GM10248 (cell line): ENCODE results near the gene IFNW1.
"Not testable (repeated sequence)": the region's sequence is repeated elsewhere in the genome, so short reads cannot be mapped to it uniquely, and the experiment has no call there.

Source experiments
- CTCF ChIA-PET: fragments of 300-600 bp; sonication (Branson Sonifier 250); formaldehyde crosslinking; extraction: SDS; loops from one replicate; lab custom pipeline; 2021; ENCODE audit warnings: antibody characterized with exemption; lab: Yijun Ruan, JAX
- POLR2A ChIA-PET: fragments of 350-650 bp; sonication (Branson Sonifier 250); formaldehyde crosslinking; extraction: SDS; loops from one replicate; lab custom pipeline; 2020; ENCODE audit warnings: antibody characterized with exemption; lab: Yijun Ruan, JAX
- DNase-seq: peaks from one replicate; pipeline ENCODE4 v3.0.0; 2012; ENCODE audit errors: extremely low spot score
- TF ChIP-seq, protein P1 (sequence below): IDR thresholded peaks from 2 replicates; pipeline ENCODE4 v1.5.1; 2012; ENCODE audit warnings: mild to moderate bottlenecking, low read depth; ENCODE audit errors: extremely low read depth, missing control alignments, control extremely low read depth

IFNW1 gene

DNA sequence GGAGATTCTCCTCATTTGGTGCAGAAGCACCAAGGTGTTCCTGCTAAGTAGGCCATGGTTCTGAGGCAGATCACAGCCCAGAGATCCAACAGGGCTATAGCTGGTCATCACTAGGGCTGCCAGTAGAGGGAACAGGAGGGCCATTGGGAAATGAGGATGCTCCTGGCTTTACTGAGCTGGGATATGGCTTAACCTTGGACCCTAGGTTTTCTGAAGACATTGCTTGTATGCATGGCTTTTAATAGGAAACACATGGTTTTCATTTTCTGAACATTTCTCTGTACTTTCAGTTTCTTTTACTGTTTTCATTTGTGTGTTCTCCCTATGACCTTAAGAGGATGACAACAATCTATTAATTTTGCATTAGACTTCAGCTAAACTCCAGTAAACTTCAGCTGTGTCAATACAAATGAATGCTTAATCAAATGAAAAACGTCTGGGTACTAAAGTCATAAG, at the start of gene IFNW1:
IFNW1 (minus strand) TSS at position 406 of the 456 bp plus-strand sequence; CDS start at position 144, 262 bp downstream.
- ChIA-PET POLR2A (no interaction called here), CTCF (interaction anchor here (0.7 to 1.7 kb wide), 3 partner anchors 11 to 42 kb away, joined by 3 to 5 read pairs (median 4); no protein-coding TSS in a partner anchor)
- peak; percentile 20 for DNase-seq
- TF ChIP-seq, protein P1, sequence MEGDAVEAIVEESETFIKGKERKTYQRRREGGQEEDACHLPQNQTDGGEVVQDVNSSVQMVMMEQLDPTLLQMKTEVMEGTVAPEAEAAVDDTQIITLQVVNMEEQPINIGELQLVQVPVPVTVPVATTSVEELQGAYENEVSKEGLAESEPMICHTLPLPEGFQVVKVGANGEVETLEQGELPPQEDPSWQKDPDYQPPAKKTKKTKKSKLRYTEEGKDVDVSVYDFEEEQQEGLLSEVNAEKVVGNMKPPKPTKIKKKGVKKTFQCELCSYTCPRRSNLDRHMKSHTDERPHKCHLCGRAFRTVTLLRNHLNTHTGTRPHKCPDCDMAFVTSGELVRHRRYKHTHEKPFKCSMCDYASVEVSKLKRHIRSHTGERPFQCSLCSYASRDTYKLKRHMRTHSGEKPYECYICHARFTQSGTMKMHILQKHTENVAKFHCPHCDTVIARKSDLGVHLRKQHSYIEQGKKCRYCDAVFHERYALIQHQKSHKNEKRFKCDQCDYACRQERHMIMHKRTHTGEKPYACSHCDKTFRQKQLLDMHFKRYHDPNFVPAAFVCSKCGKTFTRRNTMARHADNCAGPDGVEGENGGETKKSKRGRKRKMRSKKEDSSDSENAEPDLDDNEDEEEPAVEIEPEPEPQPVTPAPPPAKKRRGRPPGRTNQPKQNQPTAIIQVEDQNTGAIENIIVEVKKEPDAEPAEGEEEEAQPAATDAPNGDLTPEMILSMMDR: no peak

DNA sequence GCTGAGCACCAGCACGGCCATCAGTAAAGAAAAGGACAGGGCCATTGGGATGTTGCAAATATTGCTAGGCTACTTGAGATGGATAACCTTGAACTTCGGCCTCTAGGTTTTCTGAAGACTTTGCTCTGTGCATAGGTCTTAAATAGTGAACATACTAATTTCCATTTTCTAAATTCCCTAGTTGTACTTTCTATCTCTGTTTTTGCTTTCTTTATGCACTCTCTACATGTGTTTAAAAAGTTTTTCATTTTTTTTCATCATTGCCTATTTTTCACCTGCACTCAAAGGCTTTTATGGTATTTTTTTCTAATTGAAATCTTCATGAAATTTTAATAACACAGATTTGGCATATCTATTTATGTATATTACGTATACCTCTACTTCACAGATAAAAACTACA, 45.9 kb upstream of the IFNW1 start, which contains the start of gene IFNA4:
IFNA4 (minus strand) TSS at position 101 of the 400 bp plus-strand sequence; CDS start at position 45, 56 bp downstream.
- CTCF ChIA-PET, POLR2A ChIA-PET, DNase-seq: not testable (repeated sequence)

DNA sequence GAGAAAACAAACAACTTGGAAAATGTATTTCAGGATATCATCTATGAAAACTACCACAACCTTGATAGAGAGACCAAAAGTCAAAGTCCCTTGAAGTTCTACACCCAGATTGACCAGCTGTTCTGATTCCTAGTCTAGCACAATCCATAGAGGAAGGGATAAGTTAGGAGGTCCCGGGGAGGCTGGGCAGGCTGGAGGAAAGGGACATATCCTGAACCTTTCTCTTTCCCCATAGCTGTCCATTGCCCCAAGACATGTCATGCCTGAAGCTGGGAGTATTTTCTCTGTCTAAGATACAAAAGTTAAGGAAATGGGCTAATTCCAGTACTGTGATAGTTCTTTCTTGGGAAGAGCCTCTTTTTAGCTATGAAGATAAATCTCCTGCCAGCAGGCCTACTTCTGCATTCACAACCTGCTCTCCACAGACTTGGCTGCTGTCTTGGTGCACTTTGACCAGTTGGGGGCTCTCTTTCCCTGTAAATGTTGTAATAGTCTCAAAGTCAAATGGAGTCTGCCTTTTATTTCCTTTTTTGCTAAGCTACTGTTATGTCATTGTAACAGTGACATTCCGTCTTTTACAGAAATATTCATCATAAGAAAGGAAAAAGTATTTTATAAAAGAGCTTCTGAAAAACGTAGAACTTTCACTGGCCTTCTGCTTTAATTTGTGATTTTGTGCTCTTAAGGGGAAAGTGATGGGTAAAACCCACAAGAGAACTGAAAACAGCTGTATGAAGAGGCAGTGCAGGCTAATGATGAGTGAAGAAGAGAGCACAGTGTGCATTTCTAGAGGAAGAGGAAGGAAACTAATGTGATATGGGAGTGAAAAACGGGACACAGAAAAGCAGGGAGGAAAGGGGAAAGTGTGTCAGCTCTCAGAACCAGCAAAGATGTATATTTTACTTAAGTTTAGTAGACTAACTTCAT, 41.4 kb upstream of the IFNW1 start:
- TF ChIP-seq, protein P1: peak; percentile 53
- DNase-seq: peak; percentile 18
- CTCF ChIA-PET: interaction anchor here (0.7 to 5.6 kb wide), 28 partner anchors 8 to 828 kb away, joined by 3 to 31 read pairs (median 4); partner anchors contain the start of gene IFNW1
- POLR2A ChIA-PET: not testable (repeated sequence)

DNA sequence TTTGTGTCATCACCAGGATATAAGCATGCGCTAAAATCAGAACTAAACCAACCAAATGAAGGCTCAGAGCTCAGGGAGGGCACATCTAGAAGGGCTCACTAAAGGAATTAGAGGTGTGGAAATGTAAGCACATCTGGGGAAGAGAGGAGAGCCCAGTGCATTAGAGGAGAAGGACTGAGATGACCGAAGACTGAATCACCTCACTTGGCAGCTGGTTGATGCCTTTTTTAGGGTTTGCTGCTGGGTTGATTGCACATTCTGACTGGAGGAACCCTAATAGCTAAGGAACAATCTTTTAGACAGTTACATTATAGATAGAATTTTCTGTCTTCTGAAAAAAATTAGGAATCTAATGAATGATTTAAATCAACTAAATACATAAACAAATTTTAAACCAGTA, 33.0 kb upstream of the IFNW1 start:
- POLR2A ChIA-PET: no interaction called here
- CTCF ChIA-PET: interaction anchor here (0.8 to 1.4 kb wide), 5 partner anchors 8 to 281 kb away, joined by 3 to 4 read pairs (median 3); no protein-coding TSS in a partner anchor

DNA sequence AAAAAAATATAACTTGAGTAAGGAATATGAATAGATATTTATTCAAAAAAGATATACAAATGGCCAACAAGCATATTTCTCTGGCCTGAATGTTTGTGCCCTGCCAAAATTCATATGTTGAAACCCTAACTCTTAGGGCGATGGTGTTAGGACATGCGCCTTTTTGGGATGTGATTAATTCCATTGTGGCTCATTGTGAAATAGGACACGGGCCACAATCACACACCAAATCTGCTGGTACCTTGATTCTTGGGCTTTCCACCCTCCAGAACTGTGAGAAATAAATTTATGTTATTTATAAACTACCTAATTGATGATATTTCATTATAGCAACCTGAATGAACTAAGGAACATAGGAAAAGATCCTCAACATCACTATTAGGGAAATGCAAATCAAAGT, 30.5 kb upstream of the IFNW1 start:
- ChIA-PET POLR2A (no interaction called here), CTCF (no interaction called here)
- DNase-seq: no peak
- TF ChIP-seq, protein P1: no peak

More for the DNA sequence above, 33.0 kb upstream of the IFNW1 start:
- TF ChIP-seq, protein P1: no peak
- no peak for DNase-seq

DNA sequence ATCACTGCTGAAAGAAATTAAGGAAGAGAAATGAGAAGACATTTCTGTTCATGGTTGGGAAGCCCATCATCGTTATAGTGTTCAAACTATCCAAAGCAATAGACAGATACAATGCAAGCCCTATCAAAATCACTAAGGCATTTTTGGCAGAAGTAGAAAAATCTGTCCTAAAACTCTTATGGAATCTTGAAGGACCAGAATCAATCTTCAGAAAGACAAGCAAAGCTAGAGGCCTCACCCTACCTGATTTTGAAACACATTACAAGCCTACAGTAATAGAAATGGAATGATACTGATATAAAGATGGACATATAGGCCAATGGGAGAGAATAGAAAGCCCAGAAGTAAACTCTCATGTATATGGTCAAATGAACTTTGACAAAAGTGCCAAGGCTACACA, 29.7 kb upstream of the IFNW1 start:
- CTCF ChIA-PET: no interaction called here
- POLR2A ChIA-PET: no interaction called here
- TF ChIP-seq, protein P1: no peak
- no peak for DNase-seq

DNA sequence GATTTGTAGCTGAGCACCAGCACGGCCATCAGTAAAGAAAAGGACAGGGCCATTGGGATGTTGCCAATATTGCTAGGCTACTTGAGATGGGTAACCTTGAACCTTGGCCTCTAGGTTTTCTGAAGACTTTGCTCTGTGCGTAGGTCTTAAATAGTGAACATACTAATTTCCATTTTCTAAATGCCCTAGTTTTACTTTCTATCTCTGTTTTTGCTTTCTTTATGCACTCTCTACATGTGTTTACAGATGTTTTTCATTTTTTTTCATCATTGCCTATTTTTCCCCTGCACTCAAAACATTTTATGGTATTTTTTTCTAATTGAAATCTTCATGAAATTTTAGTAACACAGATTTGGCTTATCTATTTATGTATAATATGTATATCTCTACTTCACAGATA, 24.9 kb upstream of the IFNW1 start, which contains the start of gene IFNA21:
IFNA21 (minus strand) TSS at position 101 of the 400 bp plus-strand sequence; CDS start at position 53, 48 bp downstream.
- POLR2A ChIA-PET, DNase-seq: not testable (repeated sequence)
- CTCF ChIA-PET: interaction anchor here (1.3 to 2.2 kb wide), 2 partner anchors 17 to 28 kb away, joined by 5 to 6 read pairs; no protein-coding TSS in a partner anchor
